ENCODE measurements around the gene ATL3. TPM values are rescaled to one million over a fixed set of nuclear protein-coding genes. Genes with fewer than 3 reads are reported as not detected.

ATL3 gene
- total RNA-seq, 1 donor from 2014 or later = 9.4 TPM

- Mint-ChIP-seq H3K27ac (no peak overlapping the region), H3K4me3 (ENCODE audit: low read depth) (no peak overlapping the region), H3K4me1 (ENCODE audit: low read depth) (peaks cover 10% of the 10 kb centered on the region), H3K27me3 (no peaks in the 10 kb centered on the region), H3K9me3 (ENCODE audit: low read depth) (no peaks in the 10 kb centered on the region), H3K36me3 (ENCODE audit: insufficient read depth) (peaks cover 5% of the 10 kb centered on the region)
- DNase-seq (ENCODE audit: low spot score, unreplicated experiment) = no peak
- no peak for TF ChIP-seq CTCF (IDR thresholded peaks at IDR 0.05; ENCODE audit: unreplicated experiment)
Measured at GRCh38 chr11:63705526-63705925, 34.4 kb upstream of the ATL3 start.

GRCh38 chr11:63699896-63700295, 28.7 kb upstream of the ATL3 start:
- Mint-ChIP-seq H3K4me3 (ENCODE audit: low read depth) (no peak overlapping the region), H3K27me3 (no peaks in the 10 kb centered on the region), H3K9me3 (ENCODE audit: low read depth) (no peaks in the 10 kb centered on the region), H3K4me1 (ENCODE audit: low read depth) (peaks cover 2% of the 10 kb centered on the region), H3K36me3 (ENCODE audit: insufficient read depth) (peaks cover 12% of the 10 kb centered on the region), H3K27ac (no peak overlapping the region)
- no peak for TF ChIP-seq CTCF (IDR thresholded peaks at IDR 0.05; ENCODE audit: unreplicated experiment)
- no peak for DNase-seq (ENCODE audit: low spot score, unreplicated experiment)

GRCh38 chr11:63698976-63699733, 28.0 kb upstream of the ATL3 start:
- Mint-ChIP-seq H3K27ac (no peak overlapping the region), H3K27me3 (no peaks in the 10 kb centered on the region), H3K4me3 (ENCODE audit: low read depth) (no peak overlapping the region), H3K9me3 (ENCODE audit: low read depth) (no peaks in the 10 kb centered on the region), H3K36me3 (ENCODE audit: insufficient read depth) (peaks cover 12% of the 10 kb centered on the region), H3K4me1 (ENCODE audit: low read depth) (peaks cover 2% of the 10 kb centered on the region)
- no peak for DNase-seq (ENCODE audit: low spot score, unreplicated experiment)
- no peak for TF ChIP-seq CTCF (IDR thresholded peaks at IDR 0.05; ENCODE audit: unreplicated experiment)

GRCh38 chr11:63694596-63694995, 23.4 kb upstream of the ATL3 start:
- Mint-ChIP-seq H3K27ac (peak overlapping the region; percentile 16), H3K4me3 (ENCODE audit: low read depth) (no peak overlapping the region), H3K9me3 (ENCODE audit: low read depth) (no peaks in the 10 kb centered on the region), H3K36me3 (ENCODE audit: insufficient read depth) (peaks cover 5% of the 10 kb centered on the region), H3K4me1 (ENCODE audit: low read depth) (peaks cover 11% of the 10 kb centered on the region), H3K27me3 (no peaks in the 10 kb centered on the region)
- no peak for DNase-seq (ENCODE audit: low spot score, unreplicated experiment)
- TF ChIP-seq CTCF (IDR thresholded peaks at IDR 0.05; ENCODE audit: unreplicated experiment) = no peak

- Mint-ChIP-seq H3K4me3 (ENCODE audit: low read depth) (no peak overlapping the region), H3K36me3 (ENCODE audit: insufficient read depth) (no peaks in the 10 kb centered on the region), H3K27ac (peak overlapping the region; percentile 48), H3K9me3 (ENCODE audit: low read depth) (no peaks in the 10 kb centered on the region), H3K27me3 (no peaks in the 10 kb centered on the region), H3K4me1 (ENCODE audit: low read depth) (peaks cover 17% of the 10 kb centered on the region)
- no peak for DNase-seq (ENCODE audit: low spot score, unreplicated experiment)
- TF ChIP-seq CTCF (IDR thresholded peaks at IDR 0.05; ENCODE audit: unreplicated experiment) = no peak
Measured at GRCh38 chr11:63687845-63688244, 16.7 kb upstream of the ATL3 start.

Measured in progenitor cell of endocrine pancreas (in vitro differentiated cells).